ENCODE measurements around the gene YIF1A. TPM values are rescaled to one million over a fixed set of nuclear protein-coding genes. Genes with fewer than 3 reads are reported as not detected.

Gene YIF1A
- total and polyA plus RNA-seq, 2 donors (not counting 3 experiments of a cell fraction or from before 2014, with no cell fraction given), result 104 to 271 TPM

DNA sequence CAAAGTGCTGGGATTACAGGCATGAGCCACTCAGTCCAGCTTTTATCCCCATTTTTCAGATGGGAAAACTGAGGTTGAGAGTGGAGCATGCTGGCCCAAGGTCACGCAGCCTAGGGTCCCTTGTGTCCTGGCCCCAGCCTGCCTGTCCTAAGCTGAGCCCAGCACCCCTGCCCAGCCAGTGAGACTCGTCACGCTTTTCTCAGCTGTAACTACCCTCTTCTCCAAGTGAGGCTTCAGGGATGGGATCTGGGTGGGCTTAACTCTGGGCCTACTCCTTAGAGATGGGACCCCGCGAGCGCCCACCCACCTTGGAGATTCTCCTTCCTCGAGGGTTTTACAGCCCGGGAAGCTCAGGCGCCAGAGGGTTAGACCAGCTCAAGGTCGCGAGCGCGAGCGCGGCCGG is 2.4 kb upstream of the YIF1A start:
- ChIA-PET CTCF (interaction anchor here (0.6 to 1.9 kb wide), 5 partner anchors 9 to 69 kb away, joined by 3 to 10 read pairs (median 5); no protein-coding TSS in a partner anchor), POLR2A (no interaction called here)
- Histone ChIP-seq H3K4me2 (ENCODE audit: insufficient read depth, low read length) (no peak overlapping the region), H4K20me1 (replicated peaks; ENCODE audit: control insufficient read depth, extremely low read depth, insufficient read depth, low read length) (no peaks in the 10 kb centered on the region), H3K79me2 (ENCODE audit: control insufficient read depth, insufficient read depth, low read length) (peaks cover 12% of the 10 kb centered on the region), H3K9ac (replicated peaks; ENCODE audit: extremely low read depth, insufficient read depth, low read length) (no peak overlapping the region), H3K27ac (ENCODE audit: insufficient read depth, low read depth, low read length) (no peak overlapping the region), H3K9me3 (replicated peaks; ENCODE audit: control insufficient read depth, insufficient read depth, low read length) (no peaks in the 10 kb centered on the region), H3K4me3 (replicated peaks in 1 of 3; ENCODE audit: insufficient read depth in 1 of 3, low read depth in 1 of 3, low read length in 3 of 3) (no peak overlapping the region), H3K36me3 (ENCODE audit: control insufficient read depth in 2 of 2, extremely low read depth in 1 of 2, insufficient read depth in 2 of 2, low read length in 2 of 2) (no peaks in the 10 kb centered on the region), H2AFZ (ENCODE audit: low read depth, low read length) (no peak overlapping the region), H3K27me3 (ENCODE audit: control insufficient read depth in 2 of 2, insufficient read depth in 2 of 2, low read length in 2 of 2) (peaks cover 20% of the 10 kb centered on the region in 2 experiments), H3K4me1 (ENCODE audit: control insufficient read depth, extremely low read depth, insufficient read depth, low read length) (peaks cover 13% of the 10 kb centered on the region), H3K9me1 (replicated peaks; ENCODE audit: control insufficient read depth, extremely low read depth, insufficient read depth, low read length) (no peaks in the 10 kb centered on the region)
- dilution Hi-C loops (cut with MboI; ENCODE audit: extremely low pct_ligation_motif_present, low sequenced_read_pairs), result no loop called here
- no TSS peak for BruUV-seq (replicated peaks)
- no peak for FAIRE-seq
- TF ChIP-seq MYC (IDR thresholded peaks at IDR 0.05; ENCODE audit: low read depth, low read length) (no peak), POLR2AphosphoS5 (IDR thresholded peaks at IDR 0.05; ENCODE audit: insufficient read depth, low read depth, low read length) (no peak), FOS (IDR thresholded peaks at IDR 0.05; ENCODE audit: borderline replicate concordance, insufficient read depth, low read length) (no peak), GATA2 (IDR thresholded peaks at IDR 0.05; ENCODE audit: insufficient read depth, insufficient read length, low read depth, low read length) (no peak)
- TF ChIP-seq, protein P1, sequence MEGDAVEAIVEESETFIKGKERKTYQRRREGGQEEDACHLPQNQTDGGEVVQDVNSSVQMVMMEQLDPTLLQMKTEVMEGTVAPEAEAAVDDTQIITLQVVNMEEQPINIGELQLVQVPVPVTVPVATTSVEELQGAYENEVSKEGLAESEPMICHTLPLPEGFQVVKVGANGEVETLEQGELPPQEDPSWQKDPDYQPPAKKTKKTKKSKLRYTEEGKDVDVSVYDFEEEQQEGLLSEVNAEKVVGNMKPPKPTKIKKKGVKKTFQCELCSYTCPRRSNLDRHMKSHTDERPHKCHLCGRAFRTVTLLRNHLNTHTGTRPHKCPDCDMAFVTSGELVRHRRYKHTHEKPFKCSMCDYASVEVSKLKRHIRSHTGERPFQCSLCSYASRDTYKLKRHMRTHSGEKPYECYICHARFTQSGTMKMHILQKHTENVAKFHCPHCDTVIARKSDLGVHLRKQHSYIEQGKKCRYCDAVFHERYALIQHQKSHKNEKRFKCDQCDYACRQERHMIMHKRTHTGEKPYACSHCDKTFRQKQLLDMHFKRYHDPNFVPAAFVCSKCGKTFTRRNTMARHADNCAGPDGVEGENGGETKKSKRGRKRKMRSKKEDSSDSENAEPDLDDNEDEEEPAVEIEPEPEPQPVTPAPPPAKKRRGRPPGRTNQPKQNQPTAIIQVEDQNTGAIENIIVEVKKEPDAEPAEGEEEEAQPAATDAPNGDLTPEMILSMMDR (IDR thresholded peaks at IDR 0.05; ENCODE audit: extremely low read depth in 1 of 2, insufficient read depth in 1 of 2, low read depth in 1 of 2, low read length in 2 of 2), result no peak
- TF ChIP-seq, protein P2, sequence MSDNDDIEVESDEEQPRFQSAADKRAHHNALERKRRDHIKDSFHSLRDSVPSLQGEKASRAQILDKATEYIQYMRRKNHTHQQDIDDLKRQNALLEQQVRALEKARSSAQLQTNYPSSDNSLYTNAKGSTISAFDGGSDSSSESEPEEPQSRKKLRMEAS (IDR thresholded peaks at IDR 0.05; ENCODE audit: insufficient read depth, insufficient read length), result no peak
- intact Hi-C loops (cut with micrococcal nuclease), result no loop called here
- no peak for DNase-seq (ENCODE audit: low read depth, low spot score)
